Erythroblast (primary cell): ENCODE measurements around the gene TMC5.

ENCODE experiments used
- GATA1 ChIP-seq: IDR thresholded peaks from 2 replicates; pipeline ENCODE4 v1.6.1; 2011; ENCODE audit warnings: low read depth, mild to moderate bottlenecking, control low read depth, low read length, moderate library complexity
- POLR2A ChIP-seq: IDR thresholded peaks from 2 replicates; pipeline ENCODE4 v1.6.1; 2011; ENCODE audit warnings: mild to moderate bottlenecking, low read length

- TF ChIP-seq POLR2A (no peak), GATA1 (no peak)
Measured at GRCh38 chr16:19502395-19503131, 84.9 kb downstream of the TMC5 start.
